ENCODE results near the gene C6orf132. TPM values are rescaled to one million over a fixed set of nuclear protein-coding genes. Genes with fewer than 3 reads are reported as not detected.
"Not testable (repeated sequence)": the region's sequence is repeated elsewhere in the genome, so short reads cannot be mapped to it uniquely, and the experiment has no call there.

C6orf132 gene
- total RNA-seq, 2 donors from 2014 or later = 0.54 to 2.4 TPM

DNA sequence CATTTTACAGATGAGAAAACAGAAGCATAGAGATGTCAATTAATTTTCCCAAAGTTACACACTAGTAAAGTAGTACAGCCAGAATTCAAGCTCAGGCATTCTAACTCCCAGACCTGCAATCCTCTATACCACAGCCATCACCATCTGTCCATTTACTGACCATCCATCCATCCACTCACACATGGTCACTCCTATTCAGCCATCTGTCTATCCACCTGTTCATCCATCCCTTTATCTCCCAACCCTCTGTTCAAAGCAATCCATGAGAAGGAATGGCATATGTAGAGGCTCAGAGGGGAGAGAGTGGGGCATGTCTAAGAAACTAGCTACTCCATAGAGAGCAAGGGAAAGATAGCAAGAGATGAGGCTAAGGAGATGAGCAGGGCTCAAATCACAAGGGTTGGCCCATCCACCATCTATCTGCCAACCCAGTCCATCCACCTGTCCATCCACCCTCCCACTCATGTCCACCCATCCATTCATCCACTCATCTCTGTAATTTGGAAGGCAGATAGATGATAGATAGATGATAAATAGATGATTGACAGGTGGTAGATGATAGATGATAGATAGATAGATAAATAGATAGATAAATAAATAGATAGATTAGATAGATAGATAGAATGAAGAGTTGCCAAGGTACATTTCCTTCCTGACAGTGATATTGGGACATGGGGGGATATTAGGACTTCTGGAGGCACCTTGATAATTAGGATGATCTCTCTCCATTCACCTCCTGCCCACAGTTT, 12.2 kb upstream of the C6orf132 start:
- Histone ChIP-seq H3K27ac (no peak overlapping the region), H3K9me3 (no peaks in the 10 kb centered on the region), H3K4me3 (no peak overlapping the region), H3K27me3 (replicated peaks; ENCODE audit: insufficient read depth) (no peaks in the 10 kb centered on the region), H3K36me3 (no peaks in the 10 kb centered on the region), H3K4me1 (ENCODE audit: control insufficient read depth in 1 of 2, low read depth in 2 of 2) (no peaks in the 10 kb centered on the region)
- no peak for ATAC-seq (ENCODE audit: insufficient number of reproducible peaks, low FRiP score, low read depth)
- no peak for DNase-seq (ENCODE audit: low spot score)
- TF ChIP-seq, protein P1, sequence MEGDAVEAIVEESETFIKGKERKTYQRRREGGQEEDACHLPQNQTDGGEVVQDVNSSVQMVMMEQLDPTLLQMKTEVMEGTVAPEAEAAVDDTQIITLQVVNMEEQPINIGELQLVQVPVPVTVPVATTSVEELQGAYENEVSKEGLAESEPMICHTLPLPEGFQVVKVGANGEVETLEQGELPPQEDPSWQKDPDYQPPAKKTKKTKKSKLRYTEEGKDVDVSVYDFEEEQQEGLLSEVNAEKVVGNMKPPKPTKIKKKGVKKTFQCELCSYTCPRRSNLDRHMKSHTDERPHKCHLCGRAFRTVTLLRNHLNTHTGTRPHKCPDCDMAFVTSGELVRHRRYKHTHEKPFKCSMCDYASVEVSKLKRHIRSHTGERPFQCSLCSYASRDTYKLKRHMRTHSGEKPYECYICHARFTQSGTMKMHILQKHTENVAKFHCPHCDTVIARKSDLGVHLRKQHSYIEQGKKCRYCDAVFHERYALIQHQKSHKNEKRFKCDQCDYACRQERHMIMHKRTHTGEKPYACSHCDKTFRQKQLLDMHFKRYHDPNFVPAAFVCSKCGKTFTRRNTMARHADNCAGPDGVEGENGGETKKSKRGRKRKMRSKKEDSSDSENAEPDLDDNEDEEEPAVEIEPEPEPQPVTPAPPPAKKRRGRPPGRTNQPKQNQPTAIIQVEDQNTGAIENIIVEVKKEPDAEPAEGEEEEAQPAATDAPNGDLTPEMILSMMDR (IDR thresholded peaks at IDR 0.05) = no peak

DNA sequence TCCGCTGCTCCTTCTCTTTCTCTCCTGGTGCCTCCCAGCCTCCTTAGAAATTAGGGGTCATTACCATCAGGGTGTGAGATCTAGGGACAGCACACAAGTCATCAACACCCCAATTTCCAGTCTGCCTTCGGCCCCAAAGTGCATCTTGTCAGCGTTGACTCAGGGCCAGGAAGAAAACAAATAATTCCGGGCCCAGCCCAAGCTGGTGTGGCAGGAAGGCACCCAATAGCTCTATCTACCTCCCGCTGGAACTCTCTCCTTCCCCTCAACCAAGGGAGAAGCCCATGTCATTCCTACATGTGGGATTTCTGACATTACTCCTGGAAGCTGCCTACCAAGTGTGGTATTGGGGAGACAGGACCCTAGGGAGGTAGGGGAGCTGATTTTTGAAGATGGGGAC, 11.5 kb upstream of the C6orf132 start:
- Histone ChIP-seq H3K4me3 (no peak overlapping the region), H3K27ac (no peak overlapping the region), H3K27me3 (replicated peaks; ENCODE audit: insufficient read depth) (no peaks in the 10 kb centered on the region), H3K36me3 (no peaks in the 10 kb centered on the region), H3K4me1 (ENCODE audit: control insufficient read depth in 1 of 2, low read depth in 2 of 2) (no peaks in the 10 kb centered on the region), H3K9me3 (no peaks in the 10 kb centered on the region)
- TF ChIP-seq, protein P1 (IDR thresholded peaks at IDR 0.05) = no peak
- no peak for ATAC-seq (ENCODE audit: insufficient number of reproducible peaks, low FRiP score, low read depth)
- DNase-seq (ENCODE audit: low spot score) = no peak

DNA sequence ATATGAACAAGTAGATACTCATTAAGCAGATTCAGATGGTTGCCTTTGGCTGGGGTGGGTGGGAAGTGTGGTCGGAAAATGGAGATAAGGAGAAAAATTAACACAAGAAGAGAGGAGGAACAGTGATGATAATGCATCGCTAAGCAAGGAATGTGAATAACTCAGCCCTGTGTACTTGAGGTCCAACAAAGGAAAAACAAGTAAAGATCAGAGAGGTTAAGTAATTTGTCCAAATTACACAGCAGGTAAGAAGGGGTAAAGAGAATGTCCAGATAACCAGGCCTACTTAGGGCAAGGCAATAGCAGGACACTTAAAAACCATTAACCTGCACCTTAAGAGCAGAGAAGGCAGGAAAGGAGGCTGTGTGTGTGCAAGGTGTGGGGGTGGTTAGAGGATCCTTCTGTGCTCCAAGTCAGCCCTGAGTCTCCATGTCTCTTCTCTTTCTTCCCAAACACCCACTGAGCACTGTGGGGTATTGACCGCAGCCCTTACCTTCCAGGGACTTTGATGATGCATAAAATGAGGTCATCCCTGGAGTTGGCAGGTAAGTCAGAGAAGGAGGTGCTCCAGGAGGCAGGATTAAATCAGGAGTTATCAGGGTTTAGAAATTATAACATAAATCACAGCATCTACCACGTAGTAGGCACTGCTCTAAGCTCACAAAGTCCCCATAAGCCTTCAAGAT, 10.3 kb upstream of the C6orf132 start:
- H3K4me1 ChIP-seq (ENCODE audit: control insufficient read depth in 1 of 2, low read depth in 2 of 2); ATAC-seq (ENCODE audit: insufficient number of reproducible peaks, low FRiP score, low read depth); H3K27ac ChIP-seq; H3K9me3 ChIP-seq; H3K4me3 ChIP-seq; H3K36me3 ChIP-seq; H3K27me3 ChIP-seq (replicated peaks; ENCODE audit: insufficient read depth); DNase-seq (ENCODE audit: low spot score): not testable (repeated sequence)

DNA sequence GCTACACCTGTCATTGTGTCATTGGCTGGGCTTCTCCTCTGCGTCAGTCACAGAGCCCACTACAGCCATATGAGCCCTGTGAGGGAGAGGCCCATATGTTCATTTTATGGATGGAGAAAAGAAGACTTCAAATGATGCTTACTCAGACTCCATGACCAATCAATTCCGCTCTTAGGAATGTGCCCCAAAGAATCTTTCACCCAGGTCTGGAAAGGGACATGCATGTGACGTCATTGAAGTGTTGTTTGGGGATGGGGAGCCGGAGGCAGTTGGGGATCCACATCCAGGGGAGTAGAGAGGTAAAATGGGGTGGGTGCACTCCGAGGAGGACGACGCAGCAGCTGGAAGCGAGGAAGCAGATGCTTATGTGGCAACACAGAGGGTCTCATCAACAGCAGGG, 9.6 kb upstream of the C6orf132 start:
- H3K27ac ChIP-seq = no peak overlapping the region
- no peak overlapping the region for H3K4me3 ChIP-seq
- no peaks in the 10 kb centered on the region for H3K9me3 ChIP-seq
- H3K27me3 ChIP-seq (replicated peaks; ENCODE audit: insufficient read depth) = no peaks in the 10 kb centered on the region
- H3K36me3 ChIP-seq = no peaks in the 10 kb centered on the region
- ATAC-seq (ENCODE audit: insufficient number of reproducible peaks, low FRiP score, low read depth) (no peak), DNase-seq (ENCODE audit: low spot score) (no peak)
- TF ChIP-seq, protein P1 (IDR thresholded peaks at IDR 0.05) = no peak
- no peaks in the 10 kb centered on the region for H3K4me1 ChIP-seq (ENCODE audit: control insufficient read depth in 1 of 2, low read depth in 2 of 2)

DNA sequence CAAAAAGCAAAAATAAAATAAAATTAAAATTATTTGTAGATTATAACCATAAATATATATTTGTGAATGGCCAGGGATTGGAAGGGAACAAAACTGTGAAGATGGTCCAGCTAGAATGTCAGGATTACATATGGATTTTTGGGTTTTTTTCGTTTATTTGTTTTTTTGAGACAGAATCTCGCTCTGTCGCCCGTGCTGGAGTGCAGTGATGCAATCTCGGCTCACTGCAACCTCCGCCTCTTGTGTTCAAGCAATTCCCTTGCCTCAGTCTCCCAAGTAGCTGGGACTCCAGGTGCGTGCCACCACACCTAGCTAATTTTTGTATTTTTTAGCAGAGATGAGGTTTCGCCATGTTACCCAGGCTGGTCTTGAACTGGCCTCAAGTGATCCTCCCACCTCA, 7.8 kb upstream of the C6orf132 start:
- DNase-seq (ENCODE audit: low spot score) = no peak
- no peak for ATAC-seq (ENCODE audit: insufficient number of reproducible peaks, low FRiP score, low read depth)
- Histone ChIP-seq H3K27me3 (replicated peaks; ENCODE audit: insufficient read depth) (no peaks in the 10 kb centered on the region), H3K4me1 (ENCODE audit: control insufficient read depth in 1 of 2, low read depth in 2 of 2) (no peaks in the 10 kb centered on the region), H3K4me3 (no peak overlapping the region), H3K9me3 (no peaks in the 10 kb centered on the region), H3K27ac (no peak overlapping the region), H3K36me3 (no peaks in the 10 kb centered on the region)
- TF ChIP-seq, protein P1 (IDR thresholded peaks at IDR 0.05) = no peak
